ENCODE results near the gene ANKRD33. TPM values are rescaled to one million over a fixed set of nuclear protein-coding genes. Genes with fewer than 3 reads are reported as not detected.

The ANKRD33 gene
- total and polyA plus RNA-seq, 2 experiments from 2014 or later, result not detected

DNA sequence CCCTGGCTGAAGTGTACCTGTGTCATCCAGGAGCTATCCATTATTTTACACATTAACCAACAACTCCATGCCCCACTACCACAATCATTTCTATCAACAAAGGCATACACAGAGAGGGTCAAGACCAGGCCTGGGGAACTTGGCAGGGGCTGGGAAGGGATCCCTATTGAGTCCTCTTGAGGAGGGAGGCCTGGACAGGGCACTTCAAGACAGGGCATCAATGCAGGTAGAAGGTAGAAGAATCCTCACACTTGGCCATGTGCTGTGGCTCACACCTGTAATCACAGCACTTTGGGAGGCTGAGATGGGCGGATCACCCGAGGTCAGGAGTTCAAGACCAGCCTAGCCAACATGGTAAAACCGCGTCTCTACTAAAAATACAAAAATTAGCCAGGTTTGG lies 13.4 kb upstream of the ANKRD33 start:
- Histone ChIP-seq H3K4me2 (ENCODE audit: unreplicated experiment) (no peak overlapping the region), H3K27me3 (replicated peaks; ENCODE audit: insufficient read depth) (0 out of 2 replicates have a peak, but pooled peaks cover 6% of the 10 kb centered on the region), H3K9me2 (ENCODE audit: insufficient read depth) (no peaks in the 10 kb centered on the region), H3K27ac (no peak overlapping the region), H4K20me1 (ENCODE audit: insufficient read depth) (no peaks in the 10 kb centered on the region), H3K4me3 (no peak overlapping the region), H3K9ac (no peak overlapping the region), H3K79me2 (ENCODE audit: insufficient read depth) (no peaks in the 10 kb centered on the region), H3K9me3 (ENCODE audit: low read depth) (no peaks in the 10 kb centered on the region), H3K4me1 (ENCODE audit: insufficient read depth) (no peaks in the 10 kb centered on the region), H3K36me3 (ENCODE audit: low read depth) (no peaks in the 10 kb centered on the region), H2AFZ (no peak overlapping the region), H3F3A (ENCODE audit: insufficient read depth) (0 out of 2 replicates have a peak, but pooled peaks cover 4% of the 10 kb centered on the region)
- no peak for DNase-seq
- no peak for TF ChIP-seq EZH2phosphoT487 (IDR thresholded peaks at IDR 0.05; ENCODE audit: insufficient read depth, low read depth)
- TF ChIP-seq EZH2 (IDR thresholded peaks at IDR 0.05; ENCODE audit: insufficient read depth, poor library complexity, severe bottlenecking), result no peak
- in situ Hi-C loops (cut with MboI), result no loop called here
- WGBS, 2 experiments (ENCODE audit: low coverage in 1 of 2, low lambda C conversion rate in 2 of 2, missing lambda C conversion rate in 2 of 2), result 74 to 84% methylated on average over 4 of the region's 4 CpGs

DNA sequence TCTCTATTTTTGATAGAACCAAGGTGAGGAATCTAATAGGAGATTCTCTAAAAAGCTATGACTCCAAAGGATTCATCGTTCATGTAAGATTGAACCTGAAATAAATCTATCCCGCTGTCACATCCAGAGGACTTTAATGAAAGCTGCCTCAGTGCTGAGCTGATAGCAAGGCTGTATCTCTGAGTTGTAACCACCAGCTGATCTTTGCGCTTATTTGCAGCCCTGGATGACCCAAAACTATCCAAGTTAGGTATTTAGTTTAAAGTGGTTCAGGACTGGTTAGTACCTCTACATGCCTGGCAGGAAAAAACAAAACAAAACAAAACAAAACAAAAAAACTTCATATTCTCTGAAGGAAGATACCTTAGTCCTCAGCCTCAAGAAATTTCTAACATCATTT lies 8.8 kb upstream of the ANKRD33 start:
- no peaks in the 10 kb centered on the region for H3K4me1 ChIP-seq (ENCODE audit: insufficient read depth)
- H3K27ac ChIP-seq, result no peak overlapping the region
- no peak overlapping the region for H2AFZ ChIP-seq
- no peaks in the 10 kb centered on the region for H3K79me2 ChIP-seq (ENCODE audit: insufficient read depth)
- WGBS, 2 experiments (ENCODE audit: low coverage in 1 of 2, low lambda C conversion rate in 2 of 2, missing lambda C conversion rate in 2 of 2), result 96 to 100% methylated on average over 3 of the region's 3 CpGs
- no peaks in the 10 kb centered on the region for H3K9me3 ChIP-seq (ENCODE audit: low read depth)
- no peak overlapping the region for H3K9ac ChIP-seq
- H3K36me3 ChIP-seq (ENCODE audit: low read depth), result no peaks in the 10 kb centered on the region
- H4K20me1 ChIP-seq (ENCODE audit: insufficient read depth), result no peaks in the 10 kb centered on the region
- in situ Hi-C loops (cut with MboI), result no loop called here
- DNase-seq, result no peak
- no peaks in the 10 kb centered on the region for H3K9me2 ChIP-seq (ENCODE audit: insufficient read depth)
- H3K4me3 ChIP-seq, result no peak overlapping the region
- TF ChIP-seq EZH2phosphoT487 (IDR thresholded peaks at IDR 0.05; ENCODE audit: insufficient read depth, low read depth) (no peak), EZH2 (IDR thresholded peaks at IDR 0.05; ENCODE audit: insufficient read depth, poor library complexity, severe bottlenecking) (no peak)
- no peaks in the 10 kb centered on the region for H3K27me3 ChIP-seq (replicated peaks; ENCODE audit: insufficient read depth)
- 0 out of 2 replicates have a peak, but pooled peaks cover 3% of the 10 kb centered on the region for H3F3A ChIP-seq (ENCODE audit: insufficient read depth)
- H3K4me2 ChIP-seq (ENCODE audit: unreplicated experiment), result no peak overlapping the region

DNA sequence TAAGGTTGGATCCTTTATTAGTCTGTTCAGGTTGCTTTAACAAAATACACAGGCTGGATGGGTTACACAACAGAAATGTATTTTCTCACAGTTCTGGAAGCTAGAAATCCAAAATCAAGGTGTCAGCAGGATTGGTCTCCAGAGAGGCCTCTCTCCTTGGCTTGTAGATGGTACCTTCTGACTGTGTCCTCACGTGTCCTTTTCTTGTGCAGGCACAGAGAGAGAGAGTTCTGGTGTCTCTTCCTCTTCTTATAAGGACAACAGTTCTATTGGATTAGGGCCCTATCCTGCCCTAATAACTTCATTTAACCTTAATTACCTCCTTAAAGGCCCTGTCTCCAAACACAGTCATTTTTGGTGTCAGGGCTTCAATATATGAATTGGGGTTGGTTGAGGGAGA lies 4.6 kb upstream of the ANKRD33 start:
- H3K36me3 ChIP-seq (ENCODE audit: low read depth), result no peaks in the 10 kb centered on the region
- DNase-seq, result no peak
- no peak overlapping the region for H3K4me3 ChIP-seq
- 56 to 63% methylated on average over 1 of the region's 1 CpG for WGBS, 2 experiments (ENCODE audit: low coverage in 1 of 2, low lambda C conversion rate in 2 of 2, missing lambda C conversion rate in 2 of 2)
- H3K9me3 ChIP-seq (ENCODE audit: low read depth), result no peaks in the 10 kb centered on the region
- H3K4me1 ChIP-seq (ENCODE audit: insufficient read depth), result peaks cover 12% of the 10 kb centered on the region
- no peak overlapping the region for H2AFZ ChIP-seq
- H3F3A ChIP-seq (ENCODE audit: insufficient read depth), result peaks cover 22% of the 10 kb centered on the region
- no peak overlapping the region for H3K4me2 ChIP-seq (ENCODE audit: unreplicated experiment)
- H3K9me2 ChIP-seq (ENCODE audit: insufficient read depth), result no peaks in the 10 kb centered on the region
- TF ChIP-seq EZH2 (IDR thresholded peaks at IDR 0.05; ENCODE audit: insufficient read depth, poor library complexity, severe bottlenecking) (no peak), EZH2phosphoT487 (IDR thresholded peaks at IDR 0.05; ENCODE audit: insufficient read depth, low read depth) (no peak)
- H4K20me1 ChIP-seq (ENCODE audit: insufficient read depth), result no peaks in the 10 kb centered on the region
- in situ Hi-C loops (cut with MboI), result no loop called here
- no peak overlapping the region for H3K9ac ChIP-seq
- H3K27me3 ChIP-seq (replicated peaks; ENCODE audit: insufficient read depth), result no peaks in the 10 kb centered on the region
- no peaks in the 10 kb centered on the region for H3K79me2 ChIP-seq (ENCODE audit: insufficient read depth)
- no peak overlapping the region for H3K27ac ChIP-seq

DNA sequence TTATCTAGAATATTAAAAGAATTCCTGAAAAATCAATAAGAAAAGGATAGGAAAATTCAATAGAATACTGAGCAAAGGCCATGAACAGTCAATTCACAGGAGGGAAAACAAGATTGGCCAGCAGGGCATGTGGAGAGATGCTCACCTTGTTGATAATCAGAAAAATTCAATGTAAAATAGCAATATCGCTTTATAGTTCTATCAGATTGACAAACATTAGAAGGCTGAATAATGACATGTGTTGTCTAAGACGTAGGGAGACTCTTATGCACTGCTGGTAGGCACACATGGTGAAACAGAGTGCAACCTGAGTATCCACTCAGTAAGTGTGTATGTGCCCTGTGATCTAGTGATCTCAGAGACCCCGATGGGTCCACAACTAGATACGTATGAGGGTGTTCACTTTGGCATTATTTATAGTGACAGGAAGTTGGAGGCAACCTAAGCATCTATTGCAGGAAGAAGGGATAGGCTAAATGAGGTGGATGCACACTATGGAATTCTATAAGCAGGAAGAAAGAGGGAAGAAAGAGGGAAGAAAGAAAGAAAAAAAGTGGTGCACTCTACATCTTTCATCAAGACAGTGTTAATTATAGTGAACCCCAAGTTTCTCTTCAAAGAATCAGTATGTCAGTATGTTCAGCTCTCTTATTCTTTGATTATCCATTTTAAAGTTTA lies 3.8 kb upstream of the ANKRD33 start:
- H3K79me2 ChIP-seq (ENCODE audit: insufficient read depth), result no peaks in the 10 kb centered on the region
- 94 to 97% methylated on average over 4 of the region's 4 CpGs for WGBS, 2 experiments (ENCODE audit: low coverage in 1 of 2, low lambda C conversion rate in 2 of 2, missing lambda C conversion rate in 2 of 2)
- H3K9me2 ChIP-seq (ENCODE audit: insufficient read depth), result no peaks in the 10 kb centered on the region
- no peaks in the 10 kb centered on the region for H3K36me3 ChIP-seq (ENCODE audit: low read depth)
- H4K20me1 ChIP-seq (ENCODE audit: insufficient read depth), result no peaks in the 10 kb centered on the region
- no peak for DNase-seq
- H3K4me3 ChIP-seq, result no peak overlapping the region
- no peaks in the 10 kb centered on the region for H3K9me3 ChIP-seq (ENCODE audit: low read depth)
- no peak overlapping the region for H3K9ac ChIP-seq
- in situ Hi-C loops (cut with MboI), result no loop called here
- H3K4me1 ChIP-seq (ENCODE audit: insufficient read depth), result peaks cover 12% of the 10 kb centered on the region
- H3F3A ChIP-seq (ENCODE audit: insufficient read depth), result peaks cover 22% of the 10 kb centered on the region
- no peak overlapping the region for H3K27ac ChIP-seq
- TF ChIP-seq EZH2phosphoT487 (IDR thresholded peaks at IDR 0.05; ENCODE audit: insufficient read depth, low read depth) (no peak), EZH2 (IDR thresholded peaks at IDR 0.05; ENCODE audit: insufficient read depth, poor library complexity, severe bottlenecking) (no peak)
- H2AFZ ChIP-seq, result no peak overlapping the region
- H3K4me2 ChIP-seq (ENCODE audit: unreplicated experiment), result no peak overlapping the region
- H3K27me3 ChIP-seq (replicated peaks; ENCODE audit: insufficient read depth), result no peaks in the 10 kb centered on the region

Measured in GM23248 (cell line).